DMS53 (cell line): ENCODE measurements around the gene ARL14EPL.
"Not testable (repeated sequence)": the region's sequence is repeated elsewhere in the genome, so short reads cannot be mapped to it uniquely, and the experiment has no call there.

Source experiments
- DNase-seq: peaks from one replicate; lab custom pipeline; 2025; lab: John Stamatoyannopoulos, UW

Gene ARL14EPL

DNA sequence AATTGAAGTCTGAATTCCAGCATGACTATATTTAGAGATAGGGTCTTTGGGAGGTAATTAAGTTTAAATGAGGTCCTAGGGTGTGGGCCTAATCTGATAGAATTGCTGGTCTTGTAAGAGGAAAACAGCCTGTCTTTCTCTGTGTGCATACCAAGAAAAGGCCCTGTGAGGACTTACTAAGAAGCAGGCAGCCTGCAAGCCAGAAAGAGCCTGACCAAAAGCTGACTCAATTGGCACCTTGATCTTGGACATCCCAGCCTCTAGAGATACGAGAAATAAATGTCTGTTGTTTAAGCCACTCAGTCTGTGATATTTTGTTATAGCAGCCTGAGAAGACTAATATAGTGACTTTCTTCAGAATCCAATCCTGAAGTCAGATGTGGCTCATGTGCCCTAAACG, 14.6 kb downstream of the ARL14EPL start:
- DNase-seq = no peak

DNA sequence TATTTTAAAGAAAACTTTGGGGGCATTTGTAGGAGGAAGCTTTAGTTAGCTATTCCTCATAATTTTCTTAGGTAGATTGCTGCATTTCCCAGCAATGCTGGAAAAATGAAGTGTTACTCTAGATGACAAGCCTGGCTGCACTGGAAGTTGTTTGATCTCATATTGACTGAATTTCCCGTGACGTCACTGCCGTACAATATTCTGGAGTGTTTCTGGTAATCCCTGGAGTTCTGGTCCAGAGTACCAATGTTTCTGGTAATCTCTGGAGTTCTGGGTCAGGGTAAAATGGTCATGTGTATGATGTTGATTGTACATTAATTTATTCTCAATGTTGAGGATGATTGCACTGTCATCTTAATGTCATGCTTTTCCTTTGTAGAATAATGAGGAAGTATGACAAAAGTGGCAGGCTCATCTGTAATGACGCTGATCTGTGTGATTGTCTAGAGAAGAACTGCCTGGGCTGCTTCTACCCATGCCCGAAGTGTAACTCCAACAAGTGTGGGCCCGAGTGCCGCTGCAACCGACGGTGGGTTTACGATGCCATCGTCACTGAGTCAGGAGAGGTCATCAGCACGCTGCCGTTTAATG, 26.2 kb downstream of the ARL14EPL start:
- no peak for DNase-seq

DNA sequence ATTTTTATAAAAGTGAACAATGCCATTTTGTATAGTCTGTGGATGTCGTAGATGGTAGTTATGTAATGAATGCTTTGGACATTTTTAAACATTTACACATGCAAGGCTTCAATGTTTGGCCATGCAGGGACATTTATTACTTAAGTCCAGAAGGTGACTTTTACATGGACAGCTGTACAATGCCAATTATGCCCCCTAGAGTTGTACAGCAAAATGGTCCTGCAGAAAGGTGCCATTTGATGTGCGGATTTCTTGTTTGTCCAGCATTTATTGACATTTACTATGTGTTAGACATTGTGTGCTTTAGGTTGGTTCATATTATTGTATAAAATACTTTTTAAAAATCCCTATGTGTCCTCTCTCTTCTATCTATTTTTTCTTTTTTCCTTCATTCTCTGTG, 30.1 kb downstream of the ARL14EPL start:
- peak; percentile 9 for DNase-seq

DNA sequence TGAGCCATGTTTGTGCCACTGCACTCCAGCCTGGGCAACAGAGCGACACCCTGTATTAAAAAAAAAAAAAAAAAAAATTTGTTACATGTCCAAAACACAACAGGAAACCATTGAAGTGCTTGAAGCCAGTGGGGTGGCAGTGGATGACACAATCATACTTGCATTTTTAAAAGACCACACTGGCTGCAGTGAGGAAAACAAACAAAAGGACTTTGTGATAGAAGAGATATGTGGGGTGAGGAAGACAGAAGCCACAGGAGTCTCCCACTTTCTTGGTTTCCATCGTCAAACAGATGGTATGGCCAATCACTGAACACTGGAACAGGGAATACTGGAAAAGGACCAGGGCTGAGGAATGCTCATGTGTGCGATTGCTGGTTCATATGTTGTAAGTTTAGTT, 31.7 kb downstream of the ARL14EPL start:
- no peak for DNase-seq

DNA sequence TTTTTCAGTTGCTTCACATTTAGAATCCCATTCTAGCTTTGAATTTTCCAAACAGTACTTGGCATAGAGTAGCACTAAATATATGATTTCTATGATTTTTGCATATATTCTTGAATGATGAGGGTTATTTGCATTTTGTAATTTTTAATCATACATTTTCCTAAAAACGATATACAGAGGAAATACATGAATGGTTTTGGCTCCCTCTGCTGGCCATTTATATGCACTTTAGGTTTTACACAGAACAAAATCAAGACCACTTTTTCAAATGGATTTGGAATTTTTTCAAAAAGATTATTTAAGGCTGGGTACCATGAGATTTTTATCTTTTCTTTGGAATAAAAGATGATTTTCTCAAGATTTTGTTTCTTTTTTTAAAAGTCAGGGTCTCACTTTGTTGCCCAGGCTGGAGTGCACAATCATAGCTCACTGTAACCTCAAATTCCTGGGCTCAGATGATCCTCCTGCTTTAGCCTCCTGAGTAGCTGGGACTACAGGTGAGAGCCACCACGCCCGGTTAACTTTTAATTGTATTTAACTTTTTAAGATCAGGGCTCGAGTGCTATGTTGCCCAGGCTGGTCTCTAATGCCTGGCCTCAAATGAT, 35.9 kb downstream of the ARL14EPL start:
- peak; percentile 74 for DNase-seq

DNA sequence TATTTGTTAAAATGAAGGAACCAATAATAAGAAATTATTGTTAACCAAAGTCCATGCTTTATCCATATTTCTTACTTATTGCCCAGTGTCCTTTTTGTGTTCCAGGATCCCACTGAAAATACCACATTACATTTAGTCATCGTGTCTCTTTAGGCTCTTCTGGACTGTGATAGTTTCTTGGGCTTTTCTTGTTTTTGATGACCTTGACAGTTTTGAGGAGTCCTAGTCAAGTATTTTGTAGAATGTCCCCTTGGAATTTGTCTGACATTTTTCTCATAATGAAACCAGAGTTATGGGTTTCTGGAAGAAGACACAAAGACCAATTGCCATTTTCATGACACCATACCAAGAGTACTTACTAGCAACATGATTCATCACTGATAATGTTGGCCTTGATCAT, 38.9 kb downstream of the ARL14EPL start:
- no peak for DNase-seq

DNA sequence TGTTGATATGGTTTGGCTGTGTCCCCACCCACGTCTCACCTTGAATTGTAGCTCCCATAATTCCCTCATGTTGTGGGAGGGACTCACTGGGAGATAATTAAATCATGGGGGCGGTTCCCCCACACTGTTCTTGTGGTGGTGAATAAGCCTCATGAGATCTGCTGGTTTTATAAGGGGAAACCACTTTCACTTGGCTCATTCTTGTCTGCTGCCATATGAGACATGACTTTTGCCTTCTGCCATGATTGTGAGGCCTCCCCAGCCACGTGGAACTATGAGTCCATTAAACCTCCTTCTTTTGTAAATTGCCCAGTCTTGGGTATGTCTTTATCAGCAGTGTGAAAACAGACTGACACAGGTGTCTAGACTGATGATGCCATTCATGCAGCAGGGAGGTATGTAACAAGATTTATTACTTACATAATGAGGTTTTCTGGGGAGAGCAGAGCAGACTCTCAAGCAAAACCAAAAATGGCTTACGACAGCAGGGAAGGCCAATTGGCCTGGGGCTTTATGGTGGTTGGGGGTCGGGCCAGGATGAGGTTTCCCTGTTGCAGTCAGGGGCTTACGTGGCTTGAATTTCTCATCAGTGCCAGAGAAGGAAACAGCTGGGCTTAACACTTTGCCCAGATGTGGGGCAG, 43.0 kb downstream of the ARL14EPL start:
- DNase-seq = no peak

DNA sequence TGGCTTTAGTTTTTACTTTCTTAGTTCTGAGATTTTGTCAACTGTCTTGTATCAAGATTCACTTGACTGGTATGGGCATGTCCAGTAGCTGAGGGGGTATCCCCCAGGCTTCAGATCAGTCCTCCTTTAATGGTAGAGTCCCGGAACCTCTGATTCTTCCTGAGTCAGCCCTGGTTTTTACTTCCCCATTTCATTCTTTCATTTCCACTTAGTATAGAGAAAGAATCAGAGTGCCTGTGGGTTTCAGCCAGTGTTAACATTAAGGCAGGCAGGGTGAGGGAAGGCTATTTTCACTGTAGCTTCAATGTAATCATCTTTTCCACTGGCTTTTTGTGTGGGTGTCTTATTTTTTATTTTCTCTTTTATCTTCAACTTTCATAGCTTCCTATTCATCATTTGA, 44.2 kb downstream of the ARL14EPL start:
- no peak for DNase-seq

DNA sequence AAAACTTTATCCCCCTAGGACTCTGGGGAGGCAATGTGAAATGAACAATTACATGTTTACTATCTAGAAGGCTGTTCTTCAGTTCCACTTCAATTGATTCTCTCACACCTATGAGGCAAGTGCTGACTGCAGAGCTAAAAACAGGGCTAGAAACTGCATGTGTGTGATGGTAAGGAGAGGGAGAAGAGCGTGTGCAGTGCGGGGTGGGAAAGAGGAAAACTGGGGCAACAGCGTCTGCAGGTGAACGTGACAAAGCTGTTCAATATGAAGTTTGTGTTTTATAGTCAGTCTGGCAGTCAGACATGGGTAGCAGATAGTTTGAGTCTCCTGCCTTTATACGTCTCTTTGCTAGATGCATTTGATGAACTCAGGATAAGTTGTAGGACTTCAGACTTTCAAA, 45.9 kb downstream of the ARL14EPL start:
- DNase-seq = no peak

DNA sequence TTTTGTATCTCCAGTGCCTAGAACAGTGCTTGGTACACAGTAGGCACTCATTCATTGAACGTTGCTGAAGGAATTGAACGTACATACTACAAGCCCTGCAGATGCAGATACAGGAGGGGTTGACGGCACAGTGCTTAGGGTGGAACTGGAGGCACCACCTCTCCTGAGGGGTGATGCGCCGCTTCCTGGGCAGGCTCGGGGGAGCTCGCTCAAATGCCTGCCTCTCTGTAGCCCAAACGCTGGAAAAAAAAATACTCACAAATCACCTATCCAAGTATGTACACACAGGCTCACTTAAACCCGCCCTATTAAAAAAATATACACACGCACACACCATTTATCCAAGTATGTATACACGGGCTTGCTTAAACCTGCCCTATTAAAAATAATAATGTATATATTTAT, 52.0 kb downstream of the ARL14EPL start:
- DNase-seq = peak; percentile 57

DNA sequence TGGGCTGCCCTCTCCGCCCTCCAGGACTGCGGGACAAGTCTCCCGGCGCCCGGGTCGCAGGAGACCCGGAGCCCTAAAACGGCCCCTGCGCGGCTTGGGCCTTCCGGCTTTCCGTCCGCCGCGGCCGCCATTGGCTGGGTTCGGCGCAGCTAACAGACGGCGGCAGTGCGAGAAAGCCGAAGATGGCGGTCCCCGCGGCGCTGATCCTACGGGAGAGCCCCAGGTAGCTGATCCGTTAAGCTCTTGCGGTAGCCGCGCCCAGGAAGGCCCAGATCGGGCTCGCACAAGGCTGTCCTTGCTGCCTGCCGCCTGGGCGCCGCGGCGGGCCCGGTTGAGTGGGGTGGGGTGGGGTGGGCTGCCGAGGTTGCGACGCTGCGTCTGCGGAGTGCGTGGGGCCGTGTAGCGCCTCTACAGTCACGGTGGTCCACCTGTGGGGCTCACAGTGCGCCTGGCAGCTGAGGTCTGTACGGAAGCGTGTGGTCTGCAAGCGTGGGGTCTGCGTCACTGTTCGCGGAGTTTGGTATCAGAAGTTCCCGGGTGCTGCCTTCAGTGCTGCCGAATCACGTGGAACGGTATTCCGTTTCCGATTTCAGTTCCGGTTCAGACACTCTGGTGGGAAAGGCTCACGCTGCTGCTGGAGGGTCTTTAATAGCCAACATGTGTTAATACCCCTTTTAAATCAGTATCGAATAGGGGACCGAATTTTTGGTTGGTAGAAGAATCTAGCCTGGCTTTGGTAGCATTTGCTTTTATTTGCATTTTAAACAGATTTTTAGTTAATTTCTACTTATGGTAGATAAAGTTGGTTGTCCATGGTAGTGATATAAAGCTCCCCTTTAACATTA, 52.8 kb downstream of the ARL14EPL start, which contains the start of gene COMMD10:
Gene COMMD10 (plus strand): TSS at position 155 of the 845 bp plus-strand sequence.
- DNase-seq = peak; percentile 87

DNA sequence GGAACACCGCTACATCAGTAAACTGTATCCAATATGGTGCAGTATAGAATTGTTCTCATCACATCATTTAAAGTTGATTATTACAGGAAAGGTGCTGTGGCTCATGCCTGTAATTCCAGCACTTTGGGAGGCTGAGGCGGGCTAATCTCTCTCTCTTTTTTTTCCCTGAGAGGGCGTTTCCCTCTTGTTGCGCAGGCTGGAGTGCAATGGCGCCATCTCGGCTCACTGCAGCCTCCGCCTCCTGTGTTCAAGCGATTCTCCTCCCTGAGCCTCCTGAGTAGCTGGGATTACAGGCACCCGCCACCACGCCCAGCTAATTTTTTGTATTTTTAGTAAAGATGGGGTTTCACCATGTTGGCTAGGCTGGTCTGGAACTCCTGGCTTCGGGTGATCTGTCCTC, 54.0 kb downstream of the ARL14EPL start:
- not testable (repeated sequence) for DNase-seq

DNA sequence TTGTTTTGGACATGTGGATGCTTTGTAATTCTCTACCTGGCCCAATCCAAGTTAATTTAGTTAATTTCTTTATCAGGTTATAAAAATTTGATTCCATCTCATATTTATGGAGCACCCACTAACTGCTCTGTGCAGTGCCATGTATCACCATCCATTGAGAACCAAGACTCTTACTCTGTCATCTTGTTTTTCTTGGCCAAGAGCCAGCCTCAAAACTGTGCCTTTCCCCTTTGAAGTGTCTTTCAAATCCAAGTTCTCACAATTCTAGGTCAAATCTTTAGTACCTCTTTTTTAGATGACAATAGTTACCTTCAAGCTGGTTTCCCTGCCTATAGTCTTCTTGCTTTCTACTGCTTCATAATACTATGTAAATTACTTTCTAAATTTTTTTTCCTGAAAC, 55.8 kb downstream of the ARL14EPL start:
- DNase-seq = no peak

DNA sequence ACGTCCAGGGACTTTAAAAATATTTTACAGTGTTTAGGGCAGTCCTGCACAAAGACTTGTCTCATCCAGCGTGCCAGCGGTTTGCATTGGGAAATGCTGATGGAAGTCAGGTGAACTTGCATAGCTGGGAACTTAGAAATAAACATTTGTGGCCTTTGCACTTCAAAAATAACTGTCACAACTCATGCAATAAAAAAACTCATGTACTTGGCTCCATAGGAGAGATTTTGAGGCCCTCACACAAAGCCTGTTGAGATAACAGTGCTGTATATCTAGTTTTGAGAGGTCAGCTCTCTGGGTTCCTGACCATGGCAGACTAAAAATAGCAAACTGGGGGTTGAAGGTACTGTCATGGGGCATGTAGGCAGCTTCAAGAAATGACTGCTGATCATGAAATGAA, 58.0 kb downstream of the ARL14EPL start:
- no peak for DNase-seq

DNA sequence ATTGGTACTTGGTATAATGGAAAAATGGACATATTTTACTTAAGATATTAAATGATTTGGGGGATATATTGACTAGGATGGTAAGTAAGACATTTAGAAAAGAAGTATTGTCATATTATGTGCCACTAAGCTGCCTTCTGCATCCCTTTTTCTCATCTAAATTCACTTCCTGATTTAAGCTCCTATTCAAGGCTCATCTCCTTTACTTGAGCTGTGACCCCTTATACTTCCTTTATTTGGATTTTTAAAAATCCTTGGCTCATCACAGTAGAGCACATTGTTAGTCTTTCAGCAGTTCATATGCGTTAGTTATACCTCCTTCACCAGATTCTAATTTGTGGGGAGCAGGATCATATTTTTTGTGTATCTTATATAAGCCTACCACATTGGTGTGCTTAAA, 59.1 kb downstream of the ARL14EPL start:
- DNase-seq = no peak

DNA sequence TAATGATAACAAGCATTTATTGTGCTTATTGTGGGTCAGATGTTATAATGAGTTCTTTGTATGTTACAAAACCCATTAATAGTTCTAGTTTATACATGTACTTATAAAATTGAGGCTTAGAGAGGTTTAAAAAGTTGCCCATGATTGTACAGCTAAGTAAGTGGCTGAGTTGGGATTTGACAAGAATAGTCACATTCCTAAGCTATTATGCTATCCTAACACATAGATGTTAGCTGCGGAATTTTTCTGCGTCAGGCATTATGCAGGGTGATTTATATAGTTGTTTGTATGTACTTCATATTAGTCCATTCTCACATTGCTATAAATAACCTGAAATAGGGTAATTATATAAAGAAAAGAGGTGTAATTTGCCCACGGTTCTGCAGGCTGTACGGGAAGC, 65.0 kb downstream of the ARL14EPL start:
- no peak for DNase-seq

DNA sequence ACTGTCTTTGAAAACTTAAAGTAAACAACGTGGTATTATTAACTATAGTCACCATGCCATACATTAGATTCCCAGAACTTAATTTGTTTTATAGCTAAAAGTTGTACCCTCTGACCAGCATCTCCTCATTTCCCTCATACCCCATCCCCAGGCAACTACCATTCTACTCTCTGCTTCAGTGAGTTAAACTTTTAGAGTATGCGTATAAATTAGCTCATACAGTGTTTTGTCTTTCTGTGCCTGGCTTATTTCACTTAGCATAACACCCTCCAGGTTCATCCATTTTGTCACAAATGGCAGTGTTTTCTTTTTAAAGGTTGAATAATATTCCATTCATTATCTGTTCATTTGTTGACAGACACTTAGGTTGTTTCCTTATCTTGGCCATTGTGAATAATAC, 66.7 kb downstream of the ARL14EPL start:
- DNase-seq = no peak

DNA sequence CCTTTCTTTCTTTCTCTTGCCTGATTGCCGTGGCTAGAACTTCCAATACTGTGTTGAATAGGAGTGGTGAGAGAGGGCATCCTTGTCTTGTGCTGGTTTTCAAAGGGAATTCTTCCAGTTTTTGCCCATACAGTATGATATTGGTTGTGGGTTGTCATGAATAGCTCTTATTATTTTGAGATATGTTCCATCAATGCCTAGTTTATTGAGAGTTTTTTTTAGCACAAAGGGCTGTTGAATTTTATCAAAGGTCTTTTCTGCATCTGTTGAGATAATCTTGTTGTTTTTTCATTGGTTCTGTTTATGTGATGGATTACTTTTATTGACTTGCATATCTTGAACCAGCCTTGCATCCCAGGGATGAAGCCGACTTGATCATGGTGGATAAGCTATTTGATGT, 72.7 kb downstream of the ARL14EPL start:
- DNase-seq = not testable (repeated sequence)
